ELR (cell line): ENCODE results near the gene SCAPER.

Experiments
- DNase-seq: peaks from one replicate; pipeline ENCODE4 v3.0.0-alpha.2; 2015; ENCODE audit warnings: low read depth

The SCAPER gene

GRCh38 chr15:76359152-76359551, 546.0 kb downstream of the SCAPER start:
- no peak for DNase-seq

GRCh38 chr15:76358453-76358852, 546.7 kb downstream of the SCAPER start:
- DNase-seq = no peak

GRCh38 chr15:76354823-76355440, 550.2 kb downstream of the SCAPER start:
- no peak for DNase-seq

- no peak for DNase-seq
These were observed 551.2 kb downstream of the SCAPER start for GRCh38 chr15:76353903-76354302.

DNA sequence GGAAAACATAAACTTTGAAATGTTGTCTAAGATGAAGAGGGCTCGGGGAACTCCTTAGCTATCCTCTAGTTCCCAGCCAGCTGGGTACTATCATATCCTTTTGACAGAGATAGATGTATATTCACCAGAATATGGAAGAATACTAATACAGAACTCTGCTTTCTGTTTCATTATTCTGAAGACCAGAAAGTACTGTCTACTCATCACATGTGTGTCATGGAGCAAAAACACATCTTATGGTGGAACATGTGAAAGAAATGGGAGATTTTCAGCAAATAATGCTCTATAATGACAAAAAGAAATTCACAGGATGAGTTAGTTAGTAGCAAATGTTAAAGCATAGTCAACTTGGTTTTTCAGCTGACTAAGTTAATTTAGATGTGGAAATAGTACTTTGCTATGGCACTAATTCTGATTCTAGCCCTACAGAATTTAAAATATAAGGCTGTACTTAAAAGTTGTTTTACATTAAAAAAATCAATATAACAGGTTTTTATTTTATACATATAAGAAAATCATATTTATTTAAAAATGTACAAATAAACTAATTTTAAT, 552.0 kb downstream of the SCAPER start:
- DNase-seq = no peak

DNA sequence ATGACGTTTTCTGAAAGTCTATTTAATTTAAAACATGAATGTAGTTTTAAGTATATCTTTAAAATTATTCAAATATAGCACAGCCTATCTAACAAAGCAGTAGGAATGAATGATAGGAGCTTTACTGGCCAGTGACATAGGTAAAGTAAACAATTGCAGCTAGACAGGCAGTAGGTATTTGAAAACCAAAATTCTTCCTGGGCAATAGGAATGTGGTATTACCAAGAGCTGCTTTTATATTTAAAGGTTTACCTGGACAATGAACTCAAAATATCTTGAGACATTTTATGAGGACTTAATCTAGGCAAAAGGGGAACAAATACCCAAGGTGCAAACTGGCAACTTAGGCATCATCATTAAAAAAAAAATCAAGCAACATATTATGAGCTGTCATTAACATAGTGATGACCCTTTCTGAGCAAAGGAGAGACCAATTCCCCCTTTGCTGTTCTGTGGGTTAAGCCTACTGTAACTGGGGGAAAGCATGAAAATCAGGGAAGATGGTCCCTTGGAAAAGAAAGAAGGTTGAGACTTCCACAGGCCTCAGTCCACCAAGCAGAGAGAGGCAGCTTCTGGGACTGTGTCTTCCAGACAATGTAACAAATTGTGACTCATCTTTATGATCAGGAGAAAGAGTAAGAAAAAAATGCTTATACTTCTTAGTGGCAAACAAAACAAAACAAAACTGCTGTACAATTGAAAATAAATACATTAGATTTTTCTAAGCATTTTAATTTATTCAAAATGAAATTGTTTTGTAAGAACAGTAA, 555.7 kb downstream of the SCAPER start:
- peak; percentile 42 for DNase-seq

GRCh38 chr15:76347482-76348055, 557.6 kb downstream of the SCAPER start:
- DNase-seq = peak; percentile 42

GRCh38 chr15:76346669-76347481, 558.3 kb downstream of the SCAPER start:
- DNase-seq = peak; percentile 70

DNA sequence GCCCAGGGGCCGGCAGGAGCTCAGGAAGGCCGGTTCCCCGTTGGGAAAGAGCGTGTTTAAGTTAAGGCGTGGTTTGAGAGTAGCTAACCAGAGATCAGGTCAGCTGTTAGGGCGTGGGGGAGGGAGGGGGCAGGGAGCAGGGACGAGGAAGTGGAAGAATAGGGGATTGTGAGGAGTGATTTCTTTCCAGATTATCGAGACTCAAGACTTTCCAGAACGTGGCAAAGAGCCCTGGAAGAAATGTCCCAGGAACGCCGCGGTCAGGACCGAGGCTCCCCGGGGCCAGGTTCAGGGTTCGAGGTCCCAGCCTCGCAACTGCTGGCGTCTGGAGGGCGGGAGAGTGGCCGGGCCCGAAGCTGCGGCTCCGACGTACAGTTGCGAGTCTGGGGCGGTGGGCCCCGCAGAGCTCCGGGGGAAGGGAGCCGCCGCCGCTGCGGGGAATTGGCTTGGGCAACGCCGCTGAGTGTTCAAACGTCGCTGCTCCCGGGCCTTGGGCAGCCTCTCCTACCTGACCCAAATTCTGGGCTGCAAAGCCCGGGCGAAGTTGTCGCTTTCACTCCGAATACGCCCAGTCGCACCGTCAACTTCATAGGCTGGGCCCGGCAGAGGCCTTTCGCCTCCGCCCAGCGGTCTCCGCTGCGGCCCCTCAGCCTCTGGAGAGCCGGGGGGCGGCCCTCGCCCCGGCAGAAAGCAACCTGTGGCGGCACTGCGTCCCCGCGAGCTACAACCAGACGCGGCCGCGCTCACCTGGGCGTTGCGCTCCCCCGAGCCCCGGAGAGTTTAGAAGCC, 559.1 kb downstream of the SCAPER start:
- peak; percentile 56 for DNase-seq

DNA sequence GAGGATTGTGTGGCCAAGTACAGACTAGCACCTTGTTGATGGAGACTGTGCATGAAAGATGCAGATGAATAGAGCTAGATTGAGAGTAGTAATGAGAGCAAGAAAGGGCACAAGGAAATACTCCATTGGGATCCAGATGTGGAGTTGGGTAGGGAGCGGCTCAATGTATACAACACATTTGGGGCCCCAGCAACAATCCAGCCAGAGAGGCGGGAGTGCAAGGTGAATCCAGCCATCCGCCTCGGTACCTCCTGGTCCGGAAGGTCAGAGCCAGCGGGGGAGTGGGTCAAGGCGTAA, 559.6 kb downstream of the SCAPER start:
- DNase-seq = no peak

GRCh38 chr15:76344893-76345582, 560.1 kb downstream of the SCAPER start:
- no peak for DNase-seq

- no peak for DNase-seq
These were observed 561.7 kb downstream of the SCAPER start for GRCh38 chr15:76343313-76343996.

DNA sequence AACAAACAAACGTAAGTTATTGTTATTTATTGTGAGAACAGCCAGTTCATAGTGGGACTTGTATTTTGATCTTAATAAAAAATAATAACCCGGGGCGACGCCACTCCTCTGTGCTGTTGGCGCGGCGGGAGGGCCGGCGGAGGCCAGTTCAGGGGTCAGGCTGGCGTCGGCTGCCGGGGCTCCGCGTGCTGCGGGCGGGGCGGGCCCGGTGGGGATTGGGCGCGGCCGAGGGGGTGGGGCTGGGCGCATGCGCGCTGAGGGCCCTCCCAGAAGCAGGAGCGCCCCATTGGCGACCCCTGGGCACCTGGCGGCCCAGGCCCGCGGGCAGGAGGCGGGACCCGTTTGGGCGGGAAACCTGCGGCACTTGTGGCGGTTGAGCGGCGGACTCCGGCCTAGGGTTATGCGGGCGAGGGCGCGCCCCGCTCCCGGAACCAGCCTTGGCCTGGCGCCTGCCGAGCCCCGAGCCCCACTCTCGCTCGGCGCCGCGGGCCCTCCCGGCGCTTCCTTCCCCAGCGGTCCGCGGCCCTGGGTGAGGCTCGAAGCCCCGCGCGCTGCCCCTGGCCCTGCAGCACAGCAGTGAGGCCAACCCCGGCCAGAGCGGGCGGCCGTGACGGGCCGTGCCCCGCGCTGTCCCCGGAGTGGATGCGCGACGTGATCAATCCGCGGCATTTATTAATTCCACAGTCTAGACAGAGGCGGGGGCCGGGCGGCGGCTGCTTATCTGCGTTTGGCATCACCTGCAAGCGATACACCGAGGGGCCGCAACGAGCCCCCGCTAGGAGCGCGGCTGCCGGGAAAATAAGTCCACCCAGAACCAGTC, 562.5 kb downstream of the SCAPER start:
- DNase-seq = no peak

GRCh38 chr15:76342058-76342381, 563.1 kb downstream of the SCAPER start:
- no peak for DNase-seq

DNA sequence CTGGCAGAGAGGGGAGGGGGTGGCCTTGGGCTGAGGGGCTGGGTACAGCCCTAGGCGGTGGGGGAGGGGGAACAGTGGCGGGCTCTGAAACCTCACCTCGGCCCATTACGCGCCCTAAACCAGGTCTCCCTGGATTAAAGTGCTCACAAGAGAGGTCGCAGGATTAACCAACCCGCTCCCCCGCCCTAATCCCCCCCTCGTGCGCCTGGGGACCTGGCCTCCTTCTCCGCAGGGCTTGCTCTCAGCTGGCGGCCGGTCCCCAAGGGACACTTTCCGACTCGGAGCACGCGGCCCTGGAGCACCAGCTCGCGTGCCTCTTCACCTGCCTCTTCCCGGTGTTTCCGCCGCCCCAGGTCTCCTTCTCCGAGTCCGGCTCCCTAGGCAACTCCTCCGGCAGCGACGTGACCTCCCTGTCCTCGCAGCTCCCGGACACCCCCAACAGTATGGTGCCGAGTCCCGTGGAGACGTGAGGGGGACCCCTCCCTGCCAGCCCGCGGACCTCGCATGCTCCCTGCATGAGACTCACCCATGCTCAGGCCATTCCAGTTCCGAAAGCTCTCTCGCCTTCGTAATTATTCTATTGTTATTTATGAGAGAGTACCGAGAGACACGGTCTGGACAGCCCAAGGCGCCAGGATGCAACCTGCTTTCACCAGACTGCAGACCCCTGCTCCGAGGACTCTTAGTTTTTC, 563.6 kb downstream of the SCAPER start:
- no peak for DNase-seq

DNA sequence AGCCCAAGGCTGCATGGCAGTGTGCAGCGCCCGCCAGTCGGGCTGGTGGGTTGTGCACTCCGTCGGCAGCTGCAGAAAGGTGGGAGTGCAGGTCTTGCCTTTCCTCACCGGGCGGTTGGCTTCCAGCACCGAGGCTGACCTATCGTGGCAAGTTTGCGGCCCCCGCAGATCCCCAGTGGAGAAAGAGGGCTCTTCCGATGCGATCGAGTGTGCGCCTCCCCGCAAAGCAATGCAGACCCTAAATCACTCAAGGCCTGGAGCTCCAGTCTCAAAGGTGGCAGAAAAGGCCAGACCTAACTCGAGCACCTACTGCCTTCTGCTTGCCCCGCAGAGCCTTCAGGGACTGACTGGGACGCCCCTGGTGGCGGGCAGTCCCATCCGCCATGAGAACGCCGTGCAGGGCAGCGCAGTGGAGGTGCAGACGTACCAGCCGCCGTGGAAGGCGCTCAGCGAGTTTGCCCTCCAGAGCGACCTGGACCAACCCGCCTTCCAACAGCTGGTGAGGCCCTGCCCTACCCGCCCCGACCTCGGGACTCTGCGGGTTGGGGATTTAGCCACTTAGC, 564.3 kb downstream of the SCAPER start:
- peak; percentile 15 for DNase-seq

- DNase-seq = peak; percentile 49
These were observed 564.8 kb downstream of the SCAPER start for GRCh38 chr15:76340198-76340802.
